ENCODE data around the gene SAMM50.

DNA sequence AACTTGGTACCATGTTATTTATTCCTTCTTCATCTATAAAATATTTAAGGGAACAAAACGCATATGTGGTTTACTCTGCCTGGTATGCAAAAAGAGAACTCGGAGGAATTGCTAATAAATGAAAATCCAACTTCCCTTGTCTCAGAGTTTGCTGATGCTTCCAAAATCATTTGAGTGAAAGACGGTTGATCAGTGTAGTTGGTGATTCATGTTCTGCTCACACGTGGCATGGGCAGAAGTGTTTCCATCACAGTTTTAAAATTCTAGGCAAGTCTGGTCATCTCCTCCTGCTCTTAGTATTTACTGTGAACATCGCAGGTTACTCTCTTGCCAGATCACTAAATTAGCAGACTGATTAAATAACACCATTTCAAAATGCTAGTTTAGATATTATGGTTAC is 56.9 kb downstream of the SAMM50 start:
- TF ChIP-seq, protein P1, sequence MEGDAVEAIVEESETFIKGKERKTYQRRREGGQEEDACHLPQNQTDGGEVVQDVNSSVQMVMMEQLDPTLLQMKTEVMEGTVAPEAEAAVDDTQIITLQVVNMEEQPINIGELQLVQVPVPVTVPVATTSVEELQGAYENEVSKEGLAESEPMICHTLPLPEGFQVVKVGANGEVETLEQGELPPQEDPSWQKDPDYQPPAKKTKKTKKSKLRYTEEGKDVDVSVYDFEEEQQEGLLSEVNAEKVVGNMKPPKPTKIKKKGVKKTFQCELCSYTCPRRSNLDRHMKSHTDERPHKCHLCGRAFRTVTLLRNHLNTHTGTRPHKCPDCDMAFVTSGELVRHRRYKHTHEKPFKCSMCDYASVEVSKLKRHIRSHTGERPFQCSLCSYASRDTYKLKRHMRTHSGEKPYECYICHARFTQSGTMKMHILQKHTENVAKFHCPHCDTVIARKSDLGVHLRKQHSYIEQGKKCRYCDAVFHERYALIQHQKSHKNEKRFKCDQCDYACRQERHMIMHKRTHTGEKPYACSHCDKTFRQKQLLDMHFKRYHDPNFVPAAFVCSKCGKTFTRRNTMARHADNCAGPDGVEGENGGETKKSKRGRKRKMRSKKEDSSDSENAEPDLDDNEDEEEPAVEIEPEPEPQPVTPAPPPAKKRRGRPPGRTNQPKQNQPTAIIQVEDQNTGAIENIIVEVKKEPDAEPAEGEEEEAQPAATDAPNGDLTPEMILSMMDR (conservative IDR thresholded peaks at IDR 0.05; ENCODE audit: low read length) = no peak
- TF ChIP-seq EZH2phosphoT487 (IDR thresholded peaks at IDR 0.05; ENCODE audit: borderline replicate concordance) = no peak

Measured in Loucy (cell line).